ENCODE data around the gene MGAT4B. TPM values are rescaled to one million over a fixed set of nuclear protein-coding genes. Genes with fewer than 3 reads are reported as not detected.

MGAT4B gene
- total RNA-seq, 1 experiment from 2014 or later, result 59.5 TPM

- intact Hi-C loops (cut with micrococcal nuclease; ENCODE audit: unreplicated experiment), result no loop called here
- no peak for TF ChIP-seq CTCF (conservative IDR thresholded peaks at IDR 0.05; ENCODE audit: low read depth, low read length)
- TF ChIP-seq EZH2 (IDR thresholded peaks at IDR 0.05; ENCODE audit: borderline replicate concordance, low read depth, low read length, poor library complexity, severe bottlenecking), result no peak
- BruUV-seq (replicated peaks), result no TSS peak
- H3K36me3 ChIP-seq (ENCODE audit: insufficient read depth, low read length, poor library complexity, severe bottlenecking), result no peaks in the 10 kb centered on the region
- CTCF ChIA-PET, result no interaction called here
- H3K4me1 ChIP-seq (ENCODE audit: insufficient read depth, low read length, poor library complexity, severe bottlenecking), result no peaks in the 10 kb centered on the region
- POLR2A ChIA-PET (ENCODE audit: low non-redundant PET), result no interaction called here
- no peak for DNase-seq (ENCODE audit: low spot score)
- no peaks in the 10 kb centered on the region for H3K27me3 ChIP-seq (replicated peaks; ENCODE audit: insufficient read depth, low read depth, low read length, poor library complexity)
- no peaks in the 10 kb centered on the region for H3K9me3 ChIP-seq (ENCODE audit: low read depth, low read length, poor library complexity, severe bottlenecking)
- H3K27ac ChIP-seq (ENCODE audit: low read depth, low read length, poor library complexity, severe bottlenecking), result no peak overlapping the region
- no peak overlapping the region for H3K4me3 ChIP-seq (ENCODE audit: low read depth, low read length, poor library complexity, severe bottlenecking)
Measured at GRCh38 chr5:179788193-179788854, 18.3 kb downstream of the MGAT4B start.

- BruUV-seq (replicated peaks), result no TSS peak
- DNase-seq (ENCODE audit: low spot score), result no peak
- Histone ChIP-seq H3K9me3 (ENCODE audit: low read depth, low read length, poor library complexity, severe bottlenecking) (no peaks in the 10 kb centered on the region), H3K27ac (ENCODE audit: low read depth, low read length, poor library complexity, severe bottlenecking) (no peak overlapping the region), H3K36me3 (ENCODE audit: insufficient read depth, low read length, poor library complexity, severe bottlenecking) (no peaks in the 10 kb centered on the region), H3K4me1 (ENCODE audit: insufficient read depth, low read length, poor library complexity, severe bottlenecking) (no peaks in the 10 kb centered on the region), H3K27me3 (replicated peaks; ENCODE audit: insufficient read depth, low read depth, low read length, poor library complexity) (no peaks in the 10 kb centered on the region), H3K4me3 (ENCODE audit: low read depth, low read length, poor library complexity, severe bottlenecking) (no peak overlapping the region)
- intact Hi-C loops (cut with micrococcal nuclease; ENCODE audit: unreplicated experiment), result no loop called here
- TF ChIP-seq EZH2 (IDR thresholded peaks at IDR 0.05; ENCODE audit: borderline replicate concordance, low read depth, low read length, poor library complexity, severe bottlenecking) (no peak), CTCF (conservative IDR thresholded peaks at IDR 0.05; ENCODE audit: low read depth, low read length) (no peak)
- ChIA-PET CTCF (no interaction called here), POLR2A (ENCODE audit: low non-redundant PET) (no interaction called here)
Measured at GRCh38 chr5:179786861-179787260, 19.8 kb downstream of the MGAT4B start.

- H3K4me1 ChIP-seq (ENCODE audit: insufficient read depth, low read length, poor library complexity, severe bottlenecking), result no peaks in the 10 kb centered on the region
- POLR2A ChIA-PET (ENCODE audit: low non-redundant PET), result no interaction called here
- H3K9me3 ChIP-seq (ENCODE audit: low read depth, low read length, poor library complexity, severe bottlenecking), result no peaks in the 10 kb centered on the region
- TF ChIP-seq EZH2 (IDR thresholded peaks at IDR 0.05; ENCODE audit: borderline replicate concordance, low read depth, low read length, poor library complexity, severe bottlenecking) (no peak), CTCF (conservative IDR thresholded peaks at IDR 0.05; ENCODE audit: low read depth, low read length) (no peak)
- no peak overlapping the region for H3K27ac ChIP-seq (ENCODE audit: low read depth, low read length, poor library complexity, severe bottlenecking)
- H3K4me3 ChIP-seq (ENCODE audit: low read depth, low read length, poor library complexity, severe bottlenecking), result no peak overlapping the region
- intact Hi-C loops (cut with micrococcal nuclease; ENCODE audit: unreplicated experiment), result no loop called here
- no peak for DNase-seq (ENCODE audit: low spot score)
- no peaks in the 10 kb centered on the region for H3K27me3 ChIP-seq (replicated peaks; ENCODE audit: insufficient read depth, low read depth, low read length, poor library complexity)
- no TSS peak for BruUV-seq (replicated peaks)
- CTCF ChIA-PET, result no interaction called here
- H3K36me3 ChIP-seq (ENCODE audit: insufficient read depth, low read length, poor library complexity, severe bottlenecking), result no peaks in the 10 kb centered on the region
Measured at GRCh38 chr5:179783128-179783527, 23.5 kb downstream of the MGAT4B start.
